ENCODE results near the gene BSG. TPM values are rescaled to one million over a fixed set of nuclear protein-coding genes. Genes with fewer than 3 reads are reported as not detected.

Gene BSG
- total RNA-seq, 4 donors from 2014 or later, result 211 to 305 (median 280) TPM

DNA sequence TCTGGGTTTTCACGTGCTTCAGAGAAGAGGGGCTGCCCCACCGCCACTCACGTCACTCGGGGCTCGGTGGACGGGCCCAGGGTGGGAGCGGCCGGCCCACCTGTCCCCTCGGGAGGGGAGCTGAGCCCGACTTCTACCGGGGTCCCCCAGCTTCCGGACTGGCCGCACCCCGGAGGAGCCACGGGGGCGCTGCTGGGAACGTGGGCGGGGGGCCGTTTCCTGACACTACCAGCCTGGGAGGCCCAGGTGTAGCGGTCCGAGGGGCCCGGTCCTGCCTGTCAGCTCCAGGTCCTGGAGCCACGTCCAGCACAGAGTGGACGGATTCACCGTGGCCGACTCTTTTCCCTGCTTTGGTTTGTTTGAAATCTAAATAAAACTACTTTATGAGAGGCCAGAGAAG lies 30.7 kb upstream of the BSG start:
- no peak for DNase-seq
- H3K36me3 ChIP-seq, result no peaks in the 10 kb centered on the region
- H3K27ac ChIP-seq, result no peak overlapping the region
- intact Hi-C loops (cut with DNase I; ENCODE audit: low total_unique reads), result no loop called here
- no peaks in the 10 kb centered on the region for H3K9me3 ChIP-seq
- no peak for TF ChIP-seq POLR2A (IDR thresholded peaks at IDR 0.05)
- no peak for TF ChIP-seq CTCF (IDR thresholded peaks at IDR 0.05)
- no peak overlapping the region for H3K4me3 ChIP-seq
- H3K27me3 ChIP-seq, result no peaks in the 10 kb centered on the region
- no peaks in the 10 kb centered on the region for H3K4me1 ChIP-seq

- Histone ChIP-seq H3K27ac (no peak overlapping the region), H3K9me3 (no peaks in the 10 kb centered on the region), H3K4me3 (no peak overlapping the region), H3K27me3 (no peaks in the 10 kb centered on the region), H3K36me3 (no peaks in the 10 kb centered on the region), H3K4me1 (no peaks in the 10 kb centered on the region)
- intact Hi-C loops (cut with DNase I; ENCODE audit: low total_unique reads), result no loop called here
- TF ChIP-seq CTCF (IDR thresholded peaks at IDR 0.05) (no peak), POLR2A (IDR thresholded peaks at IDR 0.05) (no peak)
- DNase-seq, result no peak
Measured at GRCh38 chr19:542173-542866, 30.1 kb upstream of the BSG start.

- no peak within 1 kb of the TSS for H3K4me3 ChIP-seq
- no peaks in the 10 kb centered on the region for H3K4me1 ChIP-seq
- TF ChIP-seq CTCF (IDR thresholded peaks at IDR 0.05), result no peak
- TF ChIP-seq POLR2A (IDR thresholded peaks at IDR 0.05), result no peak
- H3K36me3 ChIP-seq, result no peaks in the 10 kb centered on the region
- no peak for DNase-seq
- intact Hi-C loops (cut with DNase I; ENCODE audit: low total_unique reads), result no loop called here
- no peak within 1 kb of the TSS for H3K27ac ChIP-seq
- H3K9me3 ChIP-seq, result no peaks in the 10 kb centered on the region
- H3K27me3 ChIP-seq, result no peaks in the 10 kb centered on the region
Measured at GRCh38 chr19:543910-544608, 28.3 kb upstream of the BSG start, which contains the start of gene GZMM. GZMM (plus strand) TSS chr19:544053; CDS start chr19:544072, 19 bp downstream.

GRCh38 chr19:547117-547516 lies 25.3 kb upstream of the BSG start:
- intact Hi-C loops (cut with DNase I; ENCODE audit: low total_unique reads), result no loop called here
- no peak overlapping the region for H3K27ac ChIP-seq
- H3K4me3 ChIP-seq, result no peak overlapping the region
- H3K9me3 ChIP-seq, result no peaks in the 10 kb centered on the region
- TF ChIP-seq POLR2A (IDR thresholded peaks at IDR 0.05) (no peak), CTCF (IDR thresholded peaks at IDR 0.05) (no peak)
- no peaks in the 10 kb centered on the region for H3K4me1 ChIP-seq
- no peak for DNase-seq
- no peaks in the 10 kb centered on the region for H3K36me3 ChIP-seq
- no peaks in the 10 kb centered on the region for H3K27me3 ChIP-seq
